Caco-2 (cell line): Measurements from ENCODE around the gene ZNF165. TPM values are rescaled to one million over a fixed set of nuclear protein-coding genes. Genes with fewer than 3 reads are reported as not detected.
"Not testable (repeated sequence)": the region's sequence is repeated elsewhere in the genome, so short reads cannot be mapped to it uniquely, and the experiment has no call there.

ENCODE experiments used
- BruUV-seq: library from RNA; stranded (reverse); fragments of 400-500 nt; replicated peaks from 2 replicates; lab custom pipeline; 2021; lab: Mats Ljungman, UMichigan
- CTCF ChIA-PET: fragments of 300-600 bp; sonication (Branson Sonifier 250); formaldehyde crosslinking; loops from one replicate; lab custom pipeline; 2022; ENCODE audit warnings: antibody characterized with exemption; lab: Charles Lee
- POLR2A ChIA-PET: fragments of 300-600 bp; sonication (Branson Sonifier 250); formaldehyde crosslinking; loops from one replicate; lab custom pipeline; 2022; ENCODE audit warnings: antibody characterized with exemption; lab: Charles Lee
- DNase-seq, 2 experiments: peaks; one replicate each; pipeline versions ENCODE4 v3.0.0 to v3.0.0-alpha.2; 2020 to 2022
- H3K27me3 ChIP-seq: replicated peaks from 2 replicates; pipeline ENCODE4 v1.6.0; 2011; ENCODE audit warnings: low read length; ENCODE audit not compliant: control insufficient read depth, insufficient read depth
- H3K36me3 ChIP-seq: 2 replicates; pipeline ENCODE4 v1.5.1; 2011; ENCODE audit warnings: low read length; ENCODE audit not compliant: control insufficient read depth, insufficient read depth
- H3K4me1 ChIP-seq: fragments of 250-450 bp; sonication (Bioruptor Pico); 2 replicates; pipeline ENCODE4 v1.5.1; 2020; ENCODE audit warnings: mild to moderate bottlenecking
- H3K4me3 ChIP-seq: 2 replicates; pipeline ENCODE4 v1.5.1; 2011; ENCODE audit warnings: low read depth, mild to moderate bottlenecking, control low read depth, low read length
- H3K9me3 ChIP-seq: fragments of 250-450 bp; sonication (Bioruptor Pico); 2 replicates; pipeline ENCODE4 v1.5.1; 2020; ENCODE audit warnings: mild to moderate bottlenecking, moderate library complexity
- H3K27ac Mint-ChIP-seq: one replicate; pipeline ENCODE4 v1.8.0; 2022; ENCODE audit warnings: mixed read lengths; ENCODE audit not compliant: unreplicated experiment
- H3K27me3 Mint-ChIP-seq: one replicate; pipeline ENCODE4 v1.8.0; 2022; ENCODE audit warnings: mixed read lengths; ENCODE audit not compliant: insufficient read depth, unreplicated experiment
- H3K36me3 Mint-ChIP-seq: one replicate; pipeline ENCODE4 v1.8.0; 2022; ENCODE audit warnings: mild to moderate bottlenecking, mixed read lengths; ENCODE audit not compliant: insufficient read depth, unreplicated experiment
- H3K4me1 Mint-ChIP-seq: one replicate; pipeline ENCODE4 v1.8.0; 2022; ENCODE audit warnings: low read depth, mixed read lengths; ENCODE audit not compliant: unreplicated experiment
- H3K4me3 Mint-ChIP-seq: one replicate; pipeline ENCODE4 v1.8.0; 2022; ENCODE audit warnings: mild to moderate bottlenecking, moderate library complexity, mixed read lengths; ENCODE audit not compliant: unreplicated experiment
- H3K9me3 Mint-ChIP-seq: one replicate; pipeline ENCODE4 v1.8.0; 2022; ENCODE audit warnings: mixed read lengths; ENCODE audit not compliant: unreplicated experiment
- CTCF ChIP-seq, 2 experiments: fragments of 200-600 bp in 1 of 2; IDR thresholded peaks; 1 replicate in 1 of 2; 2 replicates in 1 of 2; pipeline versions ENCODE4 v1.5.1 to v1.8.0; 2011 to 2022; ENCODE audit warnings: antibody characterized with exemption in 1 of 2, control low read depth in 1 of 2, inconsistent platforms in 1 of 2, low read depth in 1 of 2, low read length in 1 of 2, mild to moderate bottlenecking in 1 of 2, moderate library complexity in 1 of 2; ENCODE audit not compliant: insufficient read depth in 1 of 2, severe bottlenecking in 1 of 2, unreplicated experiment in 1 of 2
- intact Hi-C: fragments of 100-400 bp; cut with micrococcal nuclease; formaldehyde crosslinking; loops from one replicate; pipeline ENCODE4 v1.10.0; 2022; ENCODE audit not compliant: unreplicated experiment
- total RNA-seq: library from RNA; stranded (reverse); gene quantifications from 2 replicates; pipeline ENCODE4 v1.2.3, GENCODE V29; 2022

Gene ZNF165
- total RNA-seq, 1 experiment from 2014 or later: 9.2 TPM

GRCh38 chr6:28082939-28083338 is 2.6 kb downstream of the ZNF165 start:
- CTCF ChIA-PET: no interaction called here
- peaks cover 3% of the 10 kb centered on the region; the same call in 1 of the 2 replicates for H3K4me1 ChIP-seq
- no peak overlapping the region for H3K27ac Mint-ChIP-seq
- intact Hi-C loops: no loop called here
- H3K36me3 ChIP-seq: peaks cover 5% of the 10 kb centered on the region
- peaks cover 16% of the 10 kb centered on the region for H3K4me1 Mint-ChIP-seq
- no peaks in the 10 kb centered on the region for H3K27me3 ChIP-seq
- no peak overlapping the region for H3K4me3 ChIP-seq
- peaks cover 65% of the 10 kb centered on the region for H3K36me3 Mint-ChIP-seq
- no TSS peak for BruUV-seq
- TF ChIP-seq CTCF (IDR thresholded peaks at IDR 0.05; ENCODE audit: insufficient read depth in 1 of 2, low read depth in 1 of 2, low read length in 1 of 2, severe bottlenecking in 1 of 2, unreplicated experiment in 1 of 2): no peak
- POLR2A ChIA-PET: no interaction called here
- peak overlapping the region; percentile 17 for H3K4me3 Mint-ChIP-seq
- H3K27me3 Mint-ChIP-seq: no peaks in the 10 kb centered on the region
- peaks cover 6% of the 10 kb centered on the region; the same call in 1 of the 2 replicates for H3K9me3 ChIP-seq
- no peak for DNase-seq
- peaks cover 22% of the 10 kb centered on the region for H3K9me3 Mint-ChIP-seq

DNA sequence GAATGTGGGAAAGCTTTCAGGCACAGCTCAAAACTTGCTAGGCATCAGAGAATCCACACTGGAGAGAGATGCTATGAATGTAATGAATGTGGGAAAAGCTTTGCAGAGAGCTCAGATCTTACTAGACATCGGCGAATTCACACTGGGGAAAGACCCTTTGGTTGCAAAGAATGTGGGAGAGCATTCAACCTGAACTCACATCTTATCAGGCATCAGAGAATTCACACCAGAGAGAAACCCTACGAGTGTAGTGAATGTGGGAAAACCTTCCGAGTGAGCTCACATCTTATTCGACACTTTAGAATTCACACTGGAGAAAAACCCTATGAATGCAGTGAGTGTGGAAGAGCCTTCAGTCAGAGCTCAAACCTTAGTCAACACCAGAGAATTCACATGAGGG is 8.7 kb downstream of the ZNF165 start:
- TF ChIP-seq CTCF (IDR thresholded peaks at IDR 0.05; ENCODE audit: insufficient read depth in 1 of 2, low read depth in 1 of 2, low read length in 1 of 2, severe bottlenecking in 1 of 2, unreplicated experiment in 1 of 2): no peak
- intact Hi-C loops: no loop called here
- POLR2A ChIA-PET: no interaction called here
- no peaks in the 10 kb centered on the region for H3K4me1 ChIP-seq
- CTCF ChIA-PET: interaction anchor here (1.3 kb wide), 1 partner anchor 16 kb away, joined by 3 read pairs; no protein-coding TSS in a partner anchor
- peaks cover 50% of the 10 kb centered on the region for H3K36me3 Mint-ChIP-seq
- H3K27me3 Mint-ChIP-seq: no peaks in the 10 kb centered on the region
- H3K4me3 ChIP-seq: no peak overlapping the region
- no peak overlapping the region for H3K4me3 Mint-ChIP-seq
- peaks cover 21% of the 10 kb centered on the region for H3K9me3 ChIP-seq
- no peaks in the 10 kb centered on the region for H3K4me1 Mint-ChIP-seq
- TSS peak; percentile 0 for BruUV-seq
- H3K36me3 ChIP-seq: peaks cover 9% of the 10 kb centered on the region
- H3K27me3 ChIP-seq: no peaks in the 10 kb centered on the region
- no peak overlapping the region for H3K27ac Mint-ChIP-seq
- DNase-seq: no peak
- peaks cover 28% of the 10 kb centered on the region for H3K9me3 Mint-ChIP-seq

DNA sequence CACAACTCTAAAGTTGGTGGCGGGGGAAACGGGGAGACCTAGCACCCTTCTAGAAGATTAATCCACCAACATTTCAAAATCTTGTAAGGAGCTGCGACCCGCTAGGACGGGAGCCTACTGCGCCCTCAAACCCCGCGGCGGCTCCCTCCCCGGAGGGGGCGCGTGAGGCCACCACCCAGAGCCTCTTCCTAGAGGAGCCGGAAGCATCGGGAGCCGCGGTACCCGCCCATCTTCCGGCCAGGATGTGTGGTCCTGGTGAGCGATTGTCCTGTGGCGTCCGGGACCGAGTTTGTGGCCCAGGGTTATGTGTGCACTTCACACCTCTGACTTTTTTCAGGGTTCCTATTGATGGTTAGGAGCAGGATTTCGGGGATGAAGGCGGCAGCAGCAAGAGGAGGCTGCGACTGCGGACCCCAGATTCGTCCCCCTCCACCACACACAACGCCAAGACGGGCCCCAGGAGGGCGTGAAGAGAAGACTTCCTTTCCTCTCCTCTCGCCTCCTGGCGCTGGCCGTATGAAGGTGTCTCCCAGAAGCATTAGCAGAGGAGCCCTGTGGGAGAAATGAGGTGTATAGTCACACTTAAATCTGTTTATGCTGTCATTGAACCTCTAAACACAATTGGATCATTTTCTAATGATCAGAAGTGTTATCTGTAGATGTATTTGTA is 10.7 kb downstream of the ZNF165 start:
- Mint-ChIP-seq H3K4me1 (no peaks in the 10 kb centered on the region), H3K36me3 (peaks cover 40% of the 10 kb centered on the region), H3K9me3 (peaks cover 28% of the 10 kb centered on the region), H3K27ac (no peak overlapping the region), H3K4me3 (no peak overlapping the region), H3K27me3 (no peaks in the 10 kb centered on the region)
- Histone ChIP-seq H3K9me3 (peaks cover 21% of the 10 kb centered on the region), H3K4me3 (no peak overlapping the region), H3K36me3 (peaks cover 5% of the 10 kb centered on the region), H3K27me3 (no peaks in the 10 kb centered on the region), H3K4me1 (no peaks in the 10 kb centered on the region)
- no peak for TF ChIP-seq CTCF (IDR thresholded peaks at IDR 0.05; ENCODE audit: insufficient read depth in 1 of 2, low read depth in 1 of 2, low read length in 1 of 2, severe bottlenecking in 1 of 2, unreplicated experiment in 1 of 2)
- ChIA-PET CTCF (no interaction called here), POLR2A (no interaction called here)
- intact Hi-C loops: no loop called here
- no TSS peak for BruUV-seq
- no peak for DNase-seq

DNA sequence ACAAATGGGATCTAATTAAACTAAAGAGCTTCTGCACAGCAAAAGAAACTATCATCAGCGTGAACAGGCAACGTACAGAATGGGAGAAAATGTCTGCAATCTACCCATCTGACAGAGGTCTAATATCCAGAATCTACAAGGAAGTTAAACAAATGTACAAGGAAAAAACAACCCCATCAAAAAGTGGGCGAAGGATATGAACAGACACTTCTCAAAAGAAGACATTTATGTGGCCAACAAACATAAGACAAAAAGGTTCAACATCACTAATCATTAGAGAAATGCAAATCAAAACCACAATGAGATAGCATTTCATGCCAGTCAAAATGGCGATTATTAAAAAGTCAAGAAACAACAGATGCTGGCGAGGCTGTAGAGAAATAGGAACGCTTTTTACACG is 21.9 kb downstream of the ZNF165 start:
- H3K4me1 ChIP-seq, H3K36me3 Mint-ChIP-seq, POLR2A ChIA-PET, H3K4me3 ChIP-seq, H3K4me1 Mint-ChIP-seq, CTCF ChIA-PET, H3K27ac Mint-ChIP-seq, DNase-seq, H3K9me3 ChIP-seq, BruUV-seq, H3K36me3 ChIP-seq, H3K9me3 Mint-ChIP-seq, H3K27me3 Mint-ChIP-seq, H3K4me3 Mint-ChIP-seq, H3K27me3 ChIP-seq: not testable (repeated sequence)
- intact Hi-C loops: loop anchor here (10.0 kb wide), 1 partner anchor 197 kb away; no protein-coding TSS in a partner anchor

DNA sequence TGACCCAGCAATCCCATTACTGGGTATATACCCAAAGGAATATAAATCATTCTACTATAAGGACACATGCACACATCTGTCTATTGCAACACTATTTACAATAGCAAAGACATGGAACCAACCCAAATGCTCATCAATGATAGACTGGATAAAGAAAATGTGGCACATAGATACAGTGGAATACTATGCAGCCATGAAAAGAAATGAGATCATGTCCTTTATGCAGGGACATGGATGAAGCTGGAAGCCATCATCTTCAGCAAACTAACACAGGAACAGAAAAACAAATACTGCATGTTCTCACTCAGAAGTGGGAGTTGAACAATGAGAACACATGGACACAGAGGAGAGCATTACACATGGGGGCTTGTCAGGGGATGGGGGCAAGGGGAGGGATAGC is 22.3 kb downstream of the ZNF165 start:
- H3K9me3 ChIP-seq, DNase-seq, CTCF ChIA-PET, H3K27ac Mint-ChIP-seq, H3K27me3 ChIP-seq, H3K9me3 Mint-ChIP-seq, POLR2A ChIA-PET, H3K4me1 Mint-ChIP-seq, H3K36me3 Mint-ChIP-seq, H3K4me1 ChIP-seq, H3K4me3 Mint-ChIP-seq, BruUV-seq, H3K4me3 ChIP-seq, H3K27me3 Mint-ChIP-seq, H3K36me3 ChIP-seq: not testable (repeated sequence)
- intact Hi-C loops: loop anchor here (10.0 kb wide), 1 partner anchor 198 kb away; no protein-coding TSS in a partner anchor
